Measurements from ENCODE around the gene AGMAT. TPM values are rescaled to one million over a fixed set of nuclear protein-coding genes. Genes with fewer than 3 reads are reported as not detected.

Gene AGMAT
- polyA plus RNA-seq, 4 donors, result 1.2 to 33.6 (median 23.4) TPM

- peak in 1 of 4 donors; percentile 93 for DNase-seq (ENCODE audit: low read depth in 4 of 4, low spot score in 3 of 4)
These were observed 59.5 kb downstream of the AGMAT start for GRCh38 chr1:15525050-15526020.

- peak; percentile 91 to 98 (median 97) for DNase-seq (ENCODE audit: low read depth in 4 of 4, low spot score in 3 of 4)
These were observed 60.4 kb downstream of the AGMAT start for GRCh38 chr1:15524283-15525049.

GRCh38 chr1:15524021-15524282 is 60.9 kb downstream of the AGMAT start, which contains the start of gene CASP9:
TSS of gene CASP9 (minus strand) at chr1:15524215. CDS start at chr1:15524200, 15 bp downstream.
- DNase-seq (ENCODE audit: low read depth in 4 of 4, low spot score in 3 of 4), result no peak

- DNase-seq (ENCODE audit: low read depth in 4 of 4, low spot score in 3 of 4), result no peak
These were observed 61.5 kb downstream of the AGMAT start for GRCh38 chr1:15523104-15524020.

- no peak for DNase-seq (ENCODE audit: low read depth in 4 of 4, low spot score in 3 of 4)
These were observed 62.3 kb downstream of the AGMAT start for GRCh38 chr1:15522551-15522950.

Other genes starting within 250 kb of the AGMAT start
- 10 to 100 TPM; 11.5 to 17.1 (median 14.7) TPM for gene EFHD2, start 175.2 kb downstream of the AGMAT start, polyA plus RNA-seq (ENCODE audit: insufficient read length in 4 of 4)
- gene CTRC, start 146.6 kb downstream of the AGMAT start, polyA plus RNA-seq (ENCODE audit: insufficient read length in 4 of 4), result under 1 TPM in 2 of 4 donors, not detected in 2; 0.06 to 0.21 TPM
- gene CELA2A, start 128.3 kb downstream of the AGMAT start, polyA plus RNA-seq (ENCODE audit: insufficient read length in 4 of 4), result not detected
- gene CELA2B, start 108.9 kb downstream of the AGMAT start, polyA plus RNA-seq (ENCODE audit: insufficient read length in 4 of 4), result 1 to 10 TPM in 1 of 4 donors, under 1 TPM in 2, not detected in 1; 0.41 to 1.0 (median 0.79) TPM
- 10 to 100 TPM; 18.5 to 34.4 (median 28.2) TPM for gene CASP9, start 60.8 kb downstream of the AGMAT start, polyA plus RNA-seq (ENCODE audit: insufficient read length in 4 of 4)
- gene DNAJC16, start 58.2 kb downstream of the AGMAT start, polyA plus RNA-seq (ENCODE audit: insufficient read length in 4 of 4), result 10 to 100 TPM; 18.6 to 37.1 (median 29.9) TPM
- 10 to 100 TPM; 14.4 to 22.6 (median 20.1) TPM for gene DDI2, start 32.4 kb upstream of the AGMAT start, polyA plus RNA-seq (ENCODE audit: insufficient read length in 4 of 4)
- gene PLEKHM2, start 99.3 kb upstream of the AGMAT start, polyA plus RNA-seq (ENCODE audit: insufficient read length in 4 of 4), result 10 to 100 TPM; 43.0 to 45.6 (median 44.4) TPM
- 1 to 10 TPM; 1.3 to 4.7 (median 2.5) TPM for gene SLC25A34, start 151.2 kb upstream of the AGMAT start, polyA plus RNA-seq (ENCODE audit: insufficient read length in 4 of 4)
- 1 to 10 TPM in 3 of 4 donors, not detected in 1; 2.0 to 5.1 (median 3.2) TPM for gene TMEM82, start 157.4 kb upstream of the AGMAT start, polyA plus RNA-seq (ENCODE audit: insufficient read length in 4 of 4)
- gene FBLIM1, start 173.7 kb upstream of the AGMAT start, polyA plus RNA-seq (ENCODE audit: insufficient read length in 4 of 4), result 10 to 100 TPM; 25.5 to 64.6 (median 42.8) TPM
- gene UQCRHL, start 222.6 kb upstream of the AGMAT start, polyA plus RNA-seq (ENCODE audit: insufficient read length in 4 of 4), result 1 to 10 TPM in 2 of 4 donors, under 1 TPM in 2; 0.89 to 3.8 (median 1.3) TPM